Measurements from ENCODE around the gene MUSTN1.

Gene MUSTN1

DNA sequence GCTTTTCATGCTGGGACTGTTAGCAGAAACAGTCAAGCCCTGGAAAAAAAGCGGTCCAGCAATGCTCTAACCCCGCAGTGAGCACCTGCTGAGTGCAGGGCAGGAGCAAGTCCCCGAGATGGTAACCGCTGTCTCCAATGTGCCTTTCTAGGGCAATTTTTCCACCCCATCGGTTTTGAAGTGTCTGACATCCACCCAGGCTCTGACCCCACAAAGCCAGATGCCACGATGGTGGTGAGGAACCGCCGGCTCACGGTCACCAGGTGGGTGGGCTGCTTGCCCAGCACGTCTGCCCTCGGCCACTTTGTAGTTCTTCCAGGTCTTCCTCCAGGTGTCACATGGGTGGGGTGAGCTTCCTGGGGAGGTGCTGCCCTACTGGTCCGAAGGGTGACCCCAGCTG, 43.5 kb downstream of the MUSTN1 start:
- no peaks in the 10 kb centered on the region for H3F3A ChIP-seq (ENCODE audit: low read depth)
- H4K20me1 ChIP-seq (ENCODE audit: insufficient read depth, low read length, poor library complexity, severe bottlenecking), result no peaks in the 10 kb centered on the region
- no peak overlapping the region for H3K4me3 ChIP-seq (ENCODE audit: low read length, poor library complexity, severe bottlenecking)
- H3K27me3 ChIP-seq (ENCODE audit: insufficient read depth, low read length, poor library complexity, severe bottlenecking), result no peaks in the 10 kb centered on the region
- H3K79me2 ChIP-seq (ENCODE audit: insufficient read depth, low read length), result no peaks in the 10 kb centered on the region
- no peak overlapping the region for H2AFZ ChIP-seq (ENCODE audit: low read length)
- H3K4me2 ChIP-seq (ENCODE audit: low read depth, low read length, poor library complexity, severe bottlenecking), result no peak overlapping the region
- H3K4me1 ChIP-seq (ENCODE audit: insufficient read depth, low read length, poor library complexity, severe bottlenecking), result no peaks in the 10 kb centered on the region
- H3K9me3 ChIP-seq (ENCODE audit: insufficient read depth, low read depth, low read length), result no peaks in the 10 kb centered on the region
- no peak overlapping the region for H3K9ac ChIP-seq (ENCODE audit: low read depth, low read length, poor library complexity, severe bottlenecking)
- no peaks in the 10 kb centered on the region for H3K36me3 ChIP-seq (ENCODE audit: insufficient read depth, low read length)
- no peak for TF ChIP-seq EZH2phosphoT487 (IDR thresholded peaks at IDR 0.05; ENCODE audit: borderline replicate concordance)
- TF ChIP-seq, protein P1, sequence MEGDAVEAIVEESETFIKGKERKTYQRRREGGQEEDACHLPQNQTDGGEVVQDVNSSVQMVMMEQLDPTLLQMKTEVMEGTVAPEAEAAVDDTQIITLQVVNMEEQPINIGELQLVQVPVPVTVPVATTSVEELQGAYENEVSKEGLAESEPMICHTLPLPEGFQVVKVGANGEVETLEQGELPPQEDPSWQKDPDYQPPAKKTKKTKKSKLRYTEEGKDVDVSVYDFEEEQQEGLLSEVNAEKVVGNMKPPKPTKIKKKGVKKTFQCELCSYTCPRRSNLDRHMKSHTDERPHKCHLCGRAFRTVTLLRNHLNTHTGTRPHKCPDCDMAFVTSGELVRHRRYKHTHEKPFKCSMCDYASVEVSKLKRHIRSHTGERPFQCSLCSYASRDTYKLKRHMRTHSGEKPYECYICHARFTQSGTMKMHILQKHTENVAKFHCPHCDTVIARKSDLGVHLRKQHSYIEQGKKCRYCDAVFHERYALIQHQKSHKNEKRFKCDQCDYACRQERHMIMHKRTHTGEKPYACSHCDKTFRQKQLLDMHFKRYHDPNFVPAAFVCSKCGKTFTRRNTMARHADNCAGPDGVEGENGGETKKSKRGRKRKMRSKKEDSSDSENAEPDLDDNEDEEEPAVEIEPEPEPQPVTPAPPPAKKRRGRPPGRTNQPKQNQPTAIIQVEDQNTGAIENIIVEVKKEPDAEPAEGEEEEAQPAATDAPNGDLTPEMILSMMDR (conservative IDR thresholded peaks at IDR 0.05; ENCODE audit: low read length), result no peak
- H3K9me2 ChIP-seq (replicated peaks; ENCODE audit: low read depth, low read length), result no peaks in the 10 kb centered on the region

DNA sequence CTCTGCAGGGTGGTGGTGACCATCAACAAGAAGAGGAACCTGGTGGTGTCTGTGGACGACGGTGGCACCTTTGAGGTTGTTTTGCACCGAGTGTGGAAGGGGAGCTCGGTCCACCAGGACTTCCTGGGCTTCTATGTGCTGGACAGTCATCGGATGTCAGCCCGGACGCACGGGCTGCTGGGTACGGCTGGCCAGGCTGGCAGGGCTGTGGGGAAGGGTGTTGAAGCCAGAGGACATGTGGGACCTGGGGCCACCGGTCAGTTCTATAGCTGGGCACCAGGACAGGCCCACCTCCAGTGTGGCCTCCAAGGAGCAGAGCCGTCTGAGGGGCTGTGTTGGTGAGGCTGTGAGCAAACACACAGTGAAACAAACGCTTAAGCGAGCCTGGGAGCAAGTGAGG, 44.1 kb downstream of the MUSTN1 start:
- no peaks in the 10 kb centered on the region for H3K9me3 ChIP-seq (ENCODE audit: insufficient read depth, low read depth, low read length)
- H3K4me1 ChIP-seq (ENCODE audit: insufficient read depth, low read length, poor library complexity, severe bottlenecking), result no peaks in the 10 kb centered on the region
- H3K4me3 ChIP-seq (ENCODE audit: low read length, poor library complexity, severe bottlenecking), result no peak overlapping the region
- no peak overlapping the region for H3K4me2 ChIP-seq (ENCODE audit: low read depth, low read length, poor library complexity, severe bottlenecking)
- H3K36me3 ChIP-seq (ENCODE audit: insufficient read depth, low read length), result no peaks in the 10 kb centered on the region
- no peaks in the 10 kb centered on the region for H3K79me2 ChIP-seq (ENCODE audit: insufficient read depth, low read length)
- no peaks in the 10 kb centered on the region for H3F3A ChIP-seq (ENCODE audit: low read depth)
- no peaks in the 10 kb centered on the region for H4K20me1 ChIP-seq (ENCODE audit: insufficient read depth, low read length, poor library complexity, severe bottlenecking)
- H3K27me3 ChIP-seq (ENCODE audit: insufficient read depth, low read length, poor library complexity, severe bottlenecking), result no peaks in the 10 kb centered on the region
- H3K9ac ChIP-seq (ENCODE audit: low read depth, low read length, poor library complexity, severe bottlenecking), result no peak overlapping the region
- no peak overlapping the region for H2AFZ ChIP-seq (ENCODE audit: low read length)
- TF ChIP-seq EZH2phosphoT487 (IDR thresholded peaks at IDR 0.05; ENCODE audit: borderline replicate concordance), result no peak
- TF ChIP-seq, protein P1 (conservative IDR thresholded peaks at IDR 0.05; ENCODE audit: low read length), result no peak
- H3K9me2 ChIP-seq (replicated peaks; ENCODE audit: low read depth, low read length), result no peaks in the 10 kb centered on the region

GRCh38 chr3:52790337-52790736, 44.5 kb downstream of the MUSTN1 start:
- TF ChIP-seq EZH2phosphoT487 (IDR thresholded peaks at IDR 0.05; ENCODE audit: borderline replicate concordance), result no peak
- TF ChIP-seq, protein P1 (conservative IDR thresholded peaks at IDR 0.05; ENCODE audit: low read length), result no peak

More at GRCh38 chr3:52790337-52790736, 44.5 kb downstream of the MUSTN1 start:
- Histone ChIP-seq H3K4me1 (ENCODE audit: insufficient read depth, low read length, poor library complexity, severe bottlenecking) (no peaks in the 10 kb centered on the region), H3K4me2 (ENCODE audit: low read depth, low read length, poor library complexity, severe bottlenecking) (no peak overlapping the region), H3K36me3 (ENCODE audit: insufficient read depth, low read length) (no peaks in the 10 kb centered on the region), H3K9ac (ENCODE audit: low read depth, low read length, poor library complexity, severe bottlenecking) (no peak overlapping the region), H3K4me3 (ENCODE audit: low read length, poor library complexity, severe bottlenecking) (no peak overlapping the region), H3K79me2 (ENCODE audit: insufficient read depth, low read length) (no peaks in the 10 kb centered on the region), H3K27me3 (ENCODE audit: insufficient read depth, low read length, poor library complexity, severe bottlenecking) (no peaks in the 10 kb centered on the region), H3K9me3 (ENCODE audit: insufficient read depth, low read depth, low read length) (no peaks in the 10 kb centered on the region), H2AFZ (ENCODE audit: low read length) (no peak overlapping the region), H3K9me2 (replicated peaks; ENCODE audit: low read depth, low read length) (no peaks in the 10 kb centered on the region), H4K20me1 (ENCODE audit: insufficient read depth, low read length, poor library complexity, severe bottlenecking) (no peaks in the 10 kb centered on the region), H3F3A (ENCODE audit: low read depth) (no peaks in the 10 kb centered on the region)
